Measurements from ENCODE around the gene RHOBTB3.
"Not testable (repeated sequence)": the region's sequence is repeated elsewhere in the genome, so short reads cannot be mapped to it uniquely, and the experiment has no call there.

Gene RHOBTB3

GRCh38 chr5:95822542-95823181 is 91.5 kb downstream of the RHOBTB3 start, which contains the start of gene GLRX:
Gene GLRX (minus strand): TSS chr5:95822726. CDS start chr5:95822662, 64 bp downstream.
- DNase-seq = peak; percentile 31

- no peak for DNase-seq
Observed at GRCh38 chr5:95823218-95823737, 92.1 kb downstream of the RHOBTB3 start.

- DNase-seq = peak; percentile 53
Observed at GRCh38 chr5:95823738-95824609, 92.8 kb downstream of the RHOBTB3 start.

- no peak for DNase-seq
Observed at GRCh38 chr5:95824747-95825146, 93.6 kb downstream of the RHOBTB3 start.

- no peak for DNase-seq
Observed at GRCh38 chr5:95825495-95825894, 94.4 kb downstream of the RHOBTB3 start.

- DNase-seq = no peak
Observed at GRCh38 chr5:95826949-95827891, 96.1 kb downstream of the RHOBTB3 start.

GRCh38 chr5:95827892-95828246 is 96.7 kb downstream of the RHOBTB3 start:
- no peak for DNase-seq

- DNase-seq = no peak
Observed at GRCh38 chr5:95830226-95830625, 99.1 kb downstream of the RHOBTB3 start.

- no peak for DNase-seq
Observed at GRCh38 chr5:95832664-95833063, 101.5 kb downstream of the RHOBTB3 start.

- DNase-seq = no peak
Observed at GRCh38 chr5:95835682-95836385, 104.7 kb downstream of the RHOBTB3 start.

GRCh38 chr5:95836544-95836943 is 105.4 kb downstream of the RHOBTB3 start:
- no peak for DNase-seq

- not testable (repeated sequence) for DNase-seq
Observed at GRCh38 chr5:95836971-95837370, 105.8 kb downstream of the RHOBTB3 start.

- no peak for DNase-seq
Observed at GRCh38 chr5:95837492-95837891, 106.4 kb downstream of the RHOBTB3 start.

GRCh38 chr5:95838001-95838520 is 106.9 kb downstream of the RHOBTB3 start:
- DNase-seq = no peak

GRCh38 chr5:95838556-95838955 is 107.4 kb downstream of the RHOBTB3 start:
- no peak for DNase-seq

GRCh38 chr5:95839658-95840057 is 108.5 kb downstream of the RHOBTB3 start:
- no peak for DNase-seq

- no peak for DNase-seq
Observed at GRCh38 chr5:95840956-95841705, 110.0 kb downstream of the RHOBTB3 start.

- no peak for DNase-seq
Observed at GRCh38 chr5:95841914-95842812, 111.0 kb downstream of the RHOBTB3 start.

- DNase-seq = peak; percentile 93
Observed at GRCh38 chr5:95842854-95843544, 111.9 kb downstream of the RHOBTB3 start.

All from GF-D8 (cell line).